Activated CD4-positive, alpha-beta T cell treated with anti-CD3 and anti-CD28 coated beads, Interleukin-2, amount 10 ng/mL, durations not matched to agents 24 days and 14 days (primary cell): ENCODE data around the gene ACTR6. TPM values are rescaled to one million over a fixed set of nuclear protein-coding genes. Genes with fewer than 3 reads are reported as not detected.
A peak's percentile ranks its signal among the peaks of the same experiment; 100 is the strongest.

ENCODE experiments used
- DNase-seq: peaks from one replicate; pipeline ENCODE4 v3.0.0; 2022
- H3K27ac Mint-ChIP-seq: one replicate; pipeline ENCODE4 v1.8.0; 2022; ENCODE audit warnings: mild to moderate bottlenecking, mixed read lengths
- H3K27me3 Mint-ChIP-seq: one replicate; pipeline ENCODE4 v1.8.0; 2022; ENCODE audit warnings: mixed read lengths
- H3K36me3 Mint-ChIP-seq: one replicate; pipeline ENCODE4 v1.8.0; 2022; ENCODE audit warnings: low read depth, mild to moderate bottlenecking, mixed read lengths
- H3K4me1 Mint-ChIP-seq: one replicate; pipeline ENCODE4 v1.8.0; 2021; ENCODE audit warnings: mixed read lengths
- H3K4me3 Mint-ChIP-seq: one replicate; pipeline ENCODE4 v1.8.0; 2022; ENCODE audit warnings: mild to moderate bottlenecking, moderate library complexity, mixed read lengths
- H3K9me3 Mint-ChIP-seq: one replicate; pipeline ENCODE4 v1.8.0; 2021; ENCODE audit warnings: mixed read lengths
- intact Hi-C: fragments of 100-400 bp; cut with micrococcal nuclease; formaldehyde crosslinking; loops from one replicate; pipeline ENCODE4 v1.15.1; 2023
- total RNA-seq: library from RNA; stranded (reverse); gene quantifications from 2 replicates; pipeline ENCODE4 v1.2.3, GENCODE V29; 2022

Gene ACTR6
- 33.7 and 37.4 TPM in 2 replicates for total RNA-seq

DNA sequence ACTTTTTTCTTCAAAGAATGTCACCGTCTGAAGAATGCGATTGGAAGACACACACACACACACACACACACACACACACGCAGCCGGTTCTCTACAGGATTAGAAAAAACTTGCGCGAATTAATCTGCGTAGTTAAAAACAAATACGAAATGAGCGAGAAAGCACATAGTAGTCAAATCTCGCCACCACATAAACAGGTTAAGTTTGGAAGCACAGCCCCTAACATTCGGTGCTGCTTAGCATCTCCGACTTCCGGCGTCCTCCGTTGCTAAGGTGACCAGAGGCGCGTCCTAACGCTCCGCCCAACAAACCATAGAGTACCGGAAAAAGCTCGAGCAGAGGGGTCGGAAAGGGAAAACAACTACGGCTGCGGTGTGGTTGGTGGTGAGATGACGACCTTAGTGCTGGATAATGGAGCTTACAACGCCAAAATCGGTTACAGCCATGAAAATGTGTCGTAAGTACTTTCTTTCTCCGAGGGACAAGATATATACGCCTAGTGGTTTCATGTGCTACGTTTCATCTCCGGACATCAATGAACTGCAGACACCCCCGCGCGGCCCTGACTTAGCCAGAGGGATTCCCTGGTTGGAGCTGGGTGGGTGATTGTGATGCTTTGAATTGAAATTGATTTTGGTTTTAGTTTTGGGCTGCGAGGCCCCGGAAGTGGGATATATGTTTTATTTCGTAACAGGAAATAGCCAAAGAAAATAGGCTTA is at the start of gene ACTR6:
TSS of gene ACTR6 (plus strand) at position 353 of the 719 bp plus-strand sequence. CDS start at position 390, 37 bp downstream.
- H3K27ac Mint-ChIP-seq, result peak within 1 kb of the TSS; percentile 100
- intact Hi-C loops, result loop anchor here (1.0 to 10.0 kb wide), 5 partner anchors 15 to 1556 kb away; partner anchors contain the start of genes APAF1, BLTP3B, DEPDC4 and IKBIP
- peaks cover 26% of the 10 kb centered on the region for H3K4me1 Mint-ChIP-seq
- no peaks in the 10 kb centered on the region for H3K9me3 Mint-ChIP-seq
- peak within 1 kb of the TSS; percentile 97 for H3K4me3 Mint-ChIP-seq
- H3K27me3 Mint-ChIP-seq, result no peaks in the 10 kb centered on the region
- DNase-seq, result peak; percentile 99
- H3K36me3 Mint-ChIP-seq, result peaks cover 10% of the 10 kb centered on the region

DNA sequence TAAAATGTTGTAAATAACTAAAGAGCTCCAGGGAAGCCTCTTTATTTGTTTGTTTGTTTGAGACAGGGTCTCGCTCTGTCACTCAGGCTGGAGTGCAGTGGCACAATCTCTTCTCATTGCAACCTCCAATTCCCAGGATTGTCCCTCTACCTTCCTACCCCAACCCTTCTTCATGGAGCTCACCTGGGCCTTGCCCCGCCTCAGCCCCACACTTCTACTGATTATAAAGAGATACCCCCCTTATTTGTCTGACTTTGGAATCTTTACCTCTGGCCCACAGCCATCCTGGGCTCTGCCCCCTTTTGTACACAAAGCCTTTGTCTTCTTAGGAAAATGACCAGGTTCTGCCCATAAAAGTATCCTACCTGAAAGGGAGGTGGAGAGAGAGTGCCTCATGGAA is 48.8 kb upstream of the ACTR6 start:
- Mint-ChIP-seq H3K9me3 (no peaks in the 10 kb centered on the region), H3K27me3 (no peaks in the 10 kb centered on the region), H3K4me3 (no peak overlapping the region), H3K27ac (no peak overlapping the region), H3K4me1 (peaks cover 10% of the 10 kb centered on the region), H3K36me3 (no peaks in the 10 kb centered on the region)
- no peak for DNase-seq
- intact Hi-C loops, result no loop called here

DNA sequence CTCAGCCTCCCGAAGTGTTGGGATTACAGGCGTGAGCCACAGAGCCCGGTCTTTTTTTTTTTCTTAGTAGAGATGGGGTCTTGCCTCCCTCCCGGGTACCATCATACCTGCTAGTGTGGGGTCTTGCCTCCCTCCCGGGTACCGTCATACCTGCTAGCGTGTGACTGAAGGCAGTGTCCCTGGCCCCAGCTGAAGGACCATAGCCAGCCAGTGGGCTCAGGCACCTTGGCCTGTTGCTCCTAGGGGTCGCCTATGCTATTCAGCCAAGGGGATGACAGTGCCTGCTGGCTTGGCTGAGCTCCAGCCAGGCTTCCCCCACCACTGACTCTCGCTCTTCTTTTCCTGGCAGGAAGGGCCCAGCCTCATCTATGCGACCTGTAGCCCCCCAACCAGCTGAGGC is 47.5 kb upstream of the ACTR6 start:
- no peaks in the 10 kb centered on the region for H3K9me3 Mint-ChIP-seq
- H3K4me1 Mint-ChIP-seq, result peaks cover 10% of the 10 kb centered on the region
- H3K36me3 Mint-ChIP-seq, result no peaks in the 10 kb centered on the region
- DNase-seq, result no peak
- H3K27me3 Mint-ChIP-seq, result no peaks in the 10 kb centered on the region
- no peak overlapping the region for H3K27ac Mint-ChIP-seq
- intact Hi-C loops, result no loop called here
- no peak overlapping the region for H3K4me3 Mint-ChIP-seq

DNA sequence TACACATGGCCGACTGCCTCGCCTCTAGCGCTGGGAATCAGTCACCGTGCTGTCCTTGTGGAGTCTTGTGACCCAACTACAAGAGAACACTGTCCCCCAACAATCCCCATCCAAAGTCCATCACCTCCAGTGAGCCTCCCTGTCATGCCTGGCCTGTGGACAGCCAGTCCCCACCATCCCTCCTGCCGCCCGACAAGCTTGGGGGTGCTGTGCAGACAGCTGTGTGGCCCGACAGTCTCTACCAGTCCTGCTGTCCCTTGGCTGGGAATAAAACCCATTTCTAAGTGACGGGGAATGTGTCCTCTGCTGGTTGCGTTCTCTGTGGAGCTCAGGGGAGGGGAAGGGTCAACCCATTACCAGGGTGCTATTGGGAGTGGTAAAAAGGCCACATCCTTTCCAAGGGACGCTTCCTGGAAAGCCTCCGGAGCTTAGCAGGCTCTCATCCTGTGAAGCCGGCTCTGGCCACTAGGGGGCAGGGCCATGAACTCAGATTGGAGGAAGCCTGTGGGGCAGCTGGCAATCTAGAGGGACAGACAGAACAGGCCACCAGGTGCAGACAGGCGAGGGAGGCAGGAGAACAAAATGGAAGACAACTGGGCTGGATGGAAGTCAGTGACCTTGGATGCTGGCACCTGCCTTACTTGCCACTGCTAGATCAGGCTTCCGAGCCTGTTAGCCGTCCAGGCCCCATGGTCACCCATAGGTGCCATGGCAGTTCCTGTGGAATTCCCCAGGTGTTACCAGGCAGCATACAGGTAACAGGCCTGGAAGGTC is 46.0 kb upstream of the ACTR6 start:
- DNase-seq, result peak; percentile 93
- Mint-ChIP-seq H3K27me3 (no peaks in the 10 kb centered on the region), H3K4me3 (no peak overlapping the region), H3K36me3 (no peaks in the 10 kb centered on the region), H3K27ac (peak overlapping the region; percentile 30), H3K4me1 (peaks cover 8% of the 10 kb centered on the region), H3K9me3 (no peaks in the 10 kb centered on the region)
- intact Hi-C loops, result loop anchor here (1.0 kb wide), 2 partner anchors 9 to 45 kb away; no protein-coding TSS in a partner anchor

DNA sequence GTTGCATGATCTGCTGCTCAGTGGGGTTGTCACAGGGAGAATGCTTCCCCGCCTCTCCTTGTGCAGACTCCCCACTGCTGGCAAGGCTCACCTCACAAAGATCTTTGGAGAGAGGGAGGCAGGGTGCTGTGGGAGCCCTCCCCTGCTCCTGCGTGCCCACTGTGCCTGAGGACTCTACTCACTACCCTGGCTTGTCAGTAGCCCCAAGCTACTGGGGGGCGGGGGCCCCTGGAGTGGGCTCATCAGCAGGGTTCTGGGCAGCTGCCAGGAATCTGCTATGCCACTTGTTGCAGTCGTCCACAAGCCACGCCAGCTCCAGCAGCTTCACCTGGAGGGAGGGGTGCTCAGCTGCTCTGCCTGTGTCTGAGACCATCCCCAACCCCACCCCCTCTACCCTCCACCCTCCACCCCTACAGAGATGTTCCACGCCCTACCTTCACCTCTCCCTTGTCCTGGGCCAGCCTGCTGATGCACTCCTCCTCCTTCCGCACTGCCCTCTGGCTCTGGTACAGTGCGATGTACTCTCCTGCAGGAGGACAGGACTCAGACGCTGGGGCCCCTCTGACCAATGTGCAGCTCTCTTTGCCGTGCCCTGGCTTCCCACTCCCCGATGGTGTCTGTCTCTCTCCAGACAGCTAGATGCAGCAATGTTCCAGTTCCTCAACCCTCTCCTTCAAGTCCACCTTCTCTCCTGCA is 43.7 kb upstream of the ACTR6 start:
- Mint-ChIP-seq H3K9me3 (no peaks in the 10 kb centered on the region), H3K27me3 (no peaks in the 10 kb centered on the region), H3K36me3 (no peaks in the 10 kb centered on the region), H3K27ac (no peak overlapping the region), H3K4me1 (peaks cover 8% of the 10 kb centered on the region), H3K4me3 (no peak overlapping the region)
- DNase-seq, result no peak
- intact Hi-C loops, result no loop called here

DNA sequence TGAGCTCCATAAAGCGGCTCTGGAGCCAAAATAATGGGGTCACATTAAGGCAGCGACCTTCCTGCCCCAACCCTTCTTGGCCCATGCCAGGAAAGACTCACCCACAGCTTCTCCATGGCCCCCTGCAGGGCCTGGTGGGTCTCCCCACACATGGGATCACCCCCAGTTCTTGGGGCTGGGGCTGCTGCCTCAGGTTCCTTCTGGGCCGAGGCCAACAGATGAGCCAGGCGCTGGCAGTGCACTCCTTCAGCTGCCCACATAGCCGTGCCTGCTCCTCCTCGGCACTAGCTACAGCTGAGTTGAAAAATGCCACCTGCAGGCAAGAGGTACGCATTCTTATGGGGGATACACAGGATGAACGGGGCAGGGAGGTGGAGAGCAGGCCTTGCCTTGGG is 43.2 kb upstream of the ACTR6 start:
- no peak for DNase-seq
- Mint-ChIP-seq H3K9me3 (no peaks in the 10 kb centered on the region), H3K27me3 (no peaks in the 10 kb centered on the region), H3K36me3 (no peaks in the 10 kb centered on the region), H3K27ac (peak overlapping the region; percentile 8), H3K4me3 (no peak overlapping the region), H3K4me1 (peaks cover 8% of the 10 kb centered on the region)
- intact Hi-C loops, result no loop called here

DNA sequence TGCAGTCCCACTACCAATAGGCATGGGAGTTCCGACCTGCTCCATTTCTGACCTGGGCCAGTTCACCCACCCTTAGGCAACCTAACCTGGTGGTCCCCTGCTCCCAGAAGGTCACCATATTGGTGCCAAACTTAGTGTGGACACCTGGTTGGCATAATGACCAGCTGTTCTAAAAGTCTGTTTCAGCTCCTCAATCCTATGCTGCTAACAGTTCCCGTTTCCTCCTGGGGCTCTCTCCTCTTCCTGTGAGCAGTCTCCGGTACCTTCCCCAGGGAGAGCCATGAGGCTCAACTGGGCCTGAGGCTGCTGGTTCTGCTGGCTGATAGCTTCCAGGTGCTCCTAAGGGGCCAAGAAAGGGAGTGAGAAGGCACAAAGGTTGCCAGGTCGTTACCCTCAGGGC is 42.1 kb upstream of the ACTR6 start:
- Mint-ChIP-seq H3K36me3 (no peaks in the 10 kb centered on the region), H3K27ac (no peak overlapping the region), H3K27me3 (no peaks in the 10 kb centered on the region), H3K9me3 (no peaks in the 10 kb centered on the region), H3K4me1 (peaks cover 10% of the 10 kb centered on the region), H3K4me3 (no peak overlapping the region)
- no peak for DNase-seq
- intact Hi-C loops, result no loop called here

DNA sequence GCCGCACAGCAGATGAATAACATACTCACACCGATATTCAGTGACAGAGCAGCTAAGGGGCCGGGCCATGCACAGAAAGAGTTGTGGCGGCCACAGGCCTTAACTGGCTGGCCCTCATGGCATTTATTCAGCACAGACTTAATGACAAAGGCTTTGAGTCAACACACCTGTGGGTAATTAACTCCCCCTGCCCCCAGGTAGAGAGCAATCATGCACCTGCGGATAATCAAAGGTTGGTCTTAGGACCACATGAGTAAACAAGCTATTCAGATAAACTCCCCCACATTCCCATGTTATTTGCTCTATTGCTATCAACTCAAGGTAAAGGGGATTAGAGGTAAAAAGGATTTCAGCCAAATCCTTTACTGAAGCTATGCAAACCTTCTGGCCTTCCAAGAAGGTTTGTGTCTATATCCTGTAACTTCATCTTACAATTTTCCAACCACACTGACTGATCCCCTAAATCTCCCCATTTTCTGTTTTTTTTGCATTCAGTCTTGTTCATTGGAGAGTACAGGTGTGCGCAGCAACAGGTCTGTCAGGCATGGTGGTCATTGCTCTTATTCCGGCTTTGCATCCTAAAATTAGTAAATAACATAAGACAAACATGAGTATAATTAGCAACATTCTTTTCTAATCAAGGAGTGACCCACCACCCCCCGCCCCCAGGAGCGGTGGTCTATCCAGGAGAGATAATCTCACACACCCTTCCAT is 41.1 kb upstream of the ACTR6 start:
- intact Hi-C loops, result no loop called here
- Mint-ChIP-seq H3K27me3 (no peaks in the 10 kb centered on the region), H3K27ac (no peak overlapping the region), H3K9me3 (no peaks in the 10 kb centered on the region), H3K36me3 (no peaks in the 10 kb centered on the region), H3K4me3 (no peak overlapping the region), H3K4me1 (peaks cover 17% of the 10 kb centered on the region)
- no peak for DNase-seq

DNA sequence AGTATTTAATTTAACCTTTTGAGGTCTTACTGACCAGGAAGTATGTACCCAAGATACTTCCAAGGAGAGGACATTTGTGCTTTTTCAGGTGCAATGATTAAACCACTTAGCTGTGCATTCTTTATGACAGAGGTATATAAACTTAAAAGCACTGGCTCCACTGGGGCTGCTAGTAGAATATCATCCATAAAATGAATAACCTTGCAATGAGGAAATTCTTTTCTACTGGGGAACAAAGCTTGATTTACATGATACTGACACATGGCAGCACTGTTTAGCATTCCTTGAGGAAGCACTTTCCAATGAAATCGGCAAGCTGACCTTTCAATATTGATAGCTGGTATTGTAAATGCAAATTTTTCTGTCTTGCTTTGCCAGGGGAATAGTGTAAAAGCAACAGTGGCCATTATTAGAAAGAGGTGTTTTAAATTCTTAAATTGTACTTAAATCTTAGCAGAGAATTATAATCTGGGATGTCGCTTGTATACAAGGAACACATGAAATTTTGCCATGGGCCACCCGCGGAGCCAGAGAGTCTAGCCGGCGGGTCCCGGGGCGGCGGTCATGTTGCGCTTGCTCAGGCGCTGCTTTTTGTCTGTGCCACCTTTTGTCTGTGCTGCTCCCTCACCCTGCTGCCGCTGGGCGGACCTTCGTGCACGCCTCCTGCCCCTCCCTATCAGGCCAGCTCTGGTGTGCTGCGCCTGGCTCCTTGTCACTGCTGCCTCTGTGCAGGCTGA is 37.0 kb upstream of the ACTR6 start:
- peak; percentile 90 for DNase-seq
- H3K4me1 Mint-ChIP-seq, result peaks cover 11% of the 10 kb centered on the region
- H3K9me3 Mint-ChIP-seq, result no peaks in the 10 kb centered on the region
- H3K27me3 Mint-ChIP-seq, result no peaks in the 10 kb centered on the region
- H3K36me3 Mint-ChIP-seq, result no peaks in the 10 kb centered on the region
- intact Hi-C loops, result loop anchor here (1.0 kb wide), 2 partner anchors 8 to 37 kb away; partner anchors contain the start of gene ACTR6
- H3K4me3 Mint-ChIP-seq, result peak overlapping the region; percentile 64
- no peak overlapping the region for H3K27ac Mint-ChIP-seq

DNA sequence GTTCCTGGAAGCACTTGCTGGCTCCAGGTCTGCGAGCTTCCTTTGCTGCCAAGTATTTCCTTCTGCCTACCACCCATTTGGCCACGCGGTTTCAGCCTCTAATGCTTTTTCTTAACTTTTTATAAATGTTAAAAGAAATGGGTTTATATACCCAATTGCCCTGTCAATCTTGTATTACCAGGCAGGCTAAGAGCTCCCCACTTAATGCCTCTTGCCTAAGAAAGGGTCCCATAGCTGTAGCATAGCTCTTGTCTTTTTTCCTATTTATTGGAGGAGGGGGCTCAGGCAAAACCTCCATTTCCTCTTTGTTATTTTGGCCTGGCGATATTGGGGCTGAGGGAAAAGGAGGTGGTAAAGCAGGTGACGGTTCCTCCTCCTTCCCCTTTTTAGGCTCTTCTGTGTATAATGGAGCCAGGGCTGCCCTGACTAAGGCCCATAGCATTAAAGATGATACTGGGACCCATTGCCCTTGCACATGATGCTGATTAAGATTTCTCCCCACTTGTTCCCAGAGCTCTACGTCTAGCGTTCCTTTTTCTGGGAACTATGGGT is 36.4 kb upstream of the ACTR6 start:
- Mint-ChIP-seq H3K27ac (no peak overlapping the region), H3K27me3 (no peaks in the 10 kb centered on the region), H3K4me1 (peaks cover 11% of the 10 kb centered on the region), H3K4me3 (peak overlapping the region; percentile 64), H3K36me3 (no peaks in the 10 kb centered on the region), H3K9me3 (no peaks in the 10 kb centered on the region)
- DNase-seq, result no peak
- intact Hi-C loops, result loop anchor here (1.0 kb wide), 1 partner anchor 36 kb away; the partner anchor contains the start of gene ACTR6

DNA sequence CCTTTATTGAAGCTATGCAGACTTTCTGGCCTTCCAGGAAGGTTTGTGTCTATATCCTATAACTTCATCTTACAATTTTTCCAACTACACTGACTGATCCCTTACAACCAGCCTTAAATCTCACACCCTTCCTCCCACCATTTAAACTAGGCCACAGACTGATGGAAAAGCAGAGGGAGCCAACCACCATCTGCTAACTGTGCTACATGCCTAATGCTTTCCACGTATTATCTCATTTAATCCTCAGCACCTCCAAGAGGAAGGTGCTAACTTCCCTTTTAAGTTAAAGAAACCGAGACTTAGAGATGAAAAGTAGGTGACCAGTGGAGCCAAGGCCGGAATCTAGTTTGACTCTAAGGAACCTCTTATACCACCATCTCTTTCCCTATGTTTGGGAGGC is 35.3 kb upstream of the ACTR6 start:
- no peaks in the 10 kb centered on the region for H3K9me3 Mint-ChIP-seq
- DNase-seq, result no peak
- no peaks in the 10 kb centered on the region for H3K27me3 Mint-ChIP-seq
- H3K36me3 Mint-ChIP-seq, result no peaks in the 10 kb centered on the region
- H3K4me1 Mint-ChIP-seq, result peaks cover 11% of the 10 kb centered on the region
- H3K27ac Mint-ChIP-seq, result no peak overlapping the region
- intact Hi-C loops, result no loop called here
- H3K4me3 Mint-ChIP-seq, result no peak overlapping the region

DNA sequence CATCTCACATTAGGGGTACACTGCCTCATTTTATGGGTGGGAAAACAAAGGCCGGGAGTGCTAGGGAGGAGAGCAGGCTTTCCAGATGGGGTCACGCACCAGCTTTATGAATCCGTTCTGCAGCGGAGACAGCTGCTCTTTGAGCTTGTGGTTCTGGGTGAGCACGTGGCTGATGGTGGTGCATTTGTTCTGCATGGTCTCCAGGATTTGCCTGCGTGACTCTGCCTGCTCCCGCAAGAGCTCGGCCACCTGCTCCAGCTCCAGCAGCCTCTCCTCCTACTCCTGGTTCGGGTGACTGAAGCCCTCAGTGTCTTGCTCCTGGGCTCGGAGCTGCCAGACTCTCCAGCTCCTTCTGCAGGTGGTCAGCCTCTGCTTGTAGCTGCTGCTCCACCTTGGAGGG is 34.4 kb upstream of the ACTR6 start:
- intact Hi-C loops, result no loop called here
- no peak for DNase-seq
- no peaks in the 10 kb centered on the region for H3K36me3 Mint-ChIP-seq
- H3K27me3 Mint-ChIP-seq, result no peaks in the 10 kb centered on the region
- H3K27ac Mint-ChIP-seq, result no peak overlapping the region
- H3K4me1 Mint-ChIP-seq, result peaks cover 11% of the 10 kb centered on the region
- H3K4me3 Mint-ChIP-seq, result no peak overlapping the region
- H3K9me3 Mint-ChIP-seq, result no peaks in the 10 kb centered on the region

DNA sequence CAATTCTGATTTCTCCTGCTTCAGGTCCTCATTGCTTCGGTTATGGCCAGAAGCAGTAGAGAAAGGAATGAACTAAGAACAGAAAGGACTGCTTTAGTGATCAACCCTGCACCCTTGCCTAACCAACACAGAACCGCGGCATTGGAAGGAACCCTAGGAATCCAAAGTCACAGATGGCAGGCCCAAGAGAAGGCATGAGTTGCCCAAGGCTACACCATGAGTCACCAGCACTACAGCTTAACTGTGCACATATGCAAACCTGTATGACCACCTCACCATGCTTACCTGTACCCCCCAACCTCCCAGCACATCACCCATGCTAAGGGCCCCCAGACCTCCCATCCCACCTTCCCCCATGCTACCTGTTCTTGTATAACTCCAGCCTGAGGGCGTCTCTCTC is 32.1 kb upstream of the ACTR6 start:
- intact Hi-C loops, result no loop called here
- H3K36me3 Mint-ChIP-seq, result peaks cover 3% of the 10 kb centered on the region

More for the DNA sequence above, 32.1 kb upstream of the ACTR6 start:
- peaks cover 8% of the 10 kb centered on the region for H3K4me1 Mint-ChIP-seq
- H3K9me3 Mint-ChIP-seq, result no peaks in the 10 kb centered on the region
- no peak for DNase-seq
- H3K4me3 Mint-ChIP-seq, result no peak overlapping the region
- no peak overlapping the region for H3K27ac Mint-ChIP-seq
- H3K27me3 Mint-ChIP-seq, result no peaks in the 10 kb centered on the region
